Hepatocyte (in vitro differentiated cells): Measurements from ENCODE around the gene MAP4K3. TPM values are rescaled to one million over a fixed set of nuclear protein-coding genes. Genes with fewer than 3 reads are reported as not detected.

Experiments
- DNase-seq: peaks from one replicate; pipeline ENCODE4 v3.0.0-alpha.2; 2016; ENCODE audit warnings: low spot score
- H2AFZ ChIP-seq: fragments of 200-600 bp; sonication (generic); 2 replicates; pipeline ENCODE4 v1.6.0; 2016; ENCODE audit warnings: antibody characterized with exemption, mild to moderate bottlenecking
- H3K27ac ChIP-seq: fragments of 200-600 bp; sonication (generic); 2 replicates; pipeline ENCODE4 v1.5.1; 2016; ENCODE audit warnings: mild to moderate bottlenecking
- H3K27me3 ChIP-seq: fragments of 200-600 bp; sonication (generic); 2 replicates; pipeline ENCODE4 v1.6.1; 2016
- H3K36me3 ChIP-seq: fragments of 200-600 bp; sonication (generic); replicated peaks from 2 replicates; pipeline ENCODE4 v1.5.1; 2016; ENCODE audit warnings: low read depth; ENCODE audit not compliant: insufficient read depth
- H3K4me1 ChIP-seq: fragments of 200-600 bp; sonication (generic); 2 replicates; pipeline ENCODE4 v1.5.1; 2016; ENCODE audit warnings: mild to moderate bottlenecking, moderate library complexity; ENCODE audit not compliant: insufficient read depth
- H3K4me2 ChIP-seq: fragments of 200-600 bp; sonication (generic); 2 replicates; pipeline ENCODE4 v1.6.0; 2016
- H3K4me3 ChIP-seq: fragments of 200-600 bp; sonication (generic); 2 replicates; pipeline ENCODE4 v1.5.1; 2016; ENCODE audit warnings: mild to moderate bottlenecking
- H3K79me2 ChIP-seq: fragments of 200-600 bp; sonication (generic); 2 replicates; pipeline ENCODE4 v1.6.0; 2017; ENCODE audit warnings: mild to moderate bottlenecking
- H3K9me2 ChIP-seq: fragments of 200-600 bp; sonication (generic); replicated peaks from 2 replicates; pipeline ENCODE4 v1.6.0; 2017; ENCODE audit warnings: mild to moderate bottlenecking; ENCODE audit not compliant: insufficient read depth
- H3K9me3 ChIP-seq: fragments of 200-600 bp; sonication (generic); 2 replicates; pipeline ENCODE4 v1.5.1; 2016; ENCODE audit warnings: low read depth, mild to moderate bottlenecking
- H4K20me1 ChIP-seq: fragments of 200-600 bp; sonication (generic); 2 replicates; pipeline ENCODE4 v1.6.0; 2016; ENCODE audit warnings: mild to moderate bottlenecking; ENCODE audit not compliant: insufficient read depth, poor library complexity, severe bottlenecking
- EZH2 ChIP-seq: fragments of 200-600 bp; sonication (generic); IDR thresholded peaks from 2 replicates; pipeline ENCODE4 v1.6.1; 2016; ENCODE audit warnings: antibody characterized with exemption, mild to moderate bottlenecking, borderline replicate concordance
- EZH2phosphoT487 ChIP-seq: fragments of 200-600 bp; sonication (generic); IDR thresholded peaks from one replicate; pipeline ENCODE4 v1.6.1; 2018; ENCODE audit warnings: antibody characterized with exemption, mild to moderate bottlenecking, low read depth, moderate library complexity; ENCODE audit not compliant: unreplicated experiment, severe bottlenecking
- WGBS: methylation state at CpG from one replicate; pipeline ENCODE4 v1.1.6; 2016; ENCODE audit warnings: low lambda C conversion rate; ENCODE audit errors: missing lambda C conversion rate; 5-methylcytosine and 5-hydroxymethylcytosine counted together
- polyA plus RNA-seq: library from polyadenylated mRNA; unstranded; fragments of >200 nt; fragmentation: Nextera tagmentation; extraction: Ambion mirVana; gene quantifications from 2 replicates; pipeline ENCODE4 v1.2.1, GENCODE V29; 2016
- total RNA-seq: library from RNA; depleted of rRNA; stranded (reverse); fragments of >200 nt; gene quantifications from 2 replicates; pipeline ENCODE4 v1.2.3, GENCODE V29; 2014
- TF ChIP-seq, protein P1 (sequence below): fragments of 200-600 bp; sonication (generic); IDR thresholded peaks from 2 replicates; pipeline ENCODE4 v1.5.1; 2016; ENCODE audit warnings: antibody characterized with exemption, mild to moderate bottlenecking; ENCODE audit not compliant: poor library complexity

The MAP4K3 gene
- total and polyA plus RNA-seq, 2 experiments from 2014 or later, result 24.5 to 65.1 TPM

DNA sequence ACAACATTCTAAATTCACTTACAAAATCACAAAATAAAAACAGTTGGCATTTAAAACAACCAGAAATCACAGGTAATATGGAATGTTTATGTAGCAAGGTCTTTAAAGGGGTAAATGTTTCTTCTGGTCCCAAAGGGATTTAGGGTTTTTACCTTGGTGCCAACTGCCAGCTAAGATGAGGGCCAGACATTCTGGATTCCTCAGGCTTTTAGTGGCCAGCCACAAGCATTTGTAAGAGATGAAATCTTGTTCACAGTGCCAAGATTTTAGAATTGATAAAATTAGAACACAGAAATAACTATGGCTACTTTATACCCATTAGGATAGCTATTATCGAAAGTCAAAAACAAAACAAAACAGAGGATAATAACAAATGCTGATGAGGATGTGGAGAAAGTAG lies 132.9 kb downstream of the MAP4K3 start:
- Histone ChIP-seq H3K27ac (no peak overlapping the region), H3K79me2 (no peaks in the 10 kb centered on the region), H3K36me3 (no peaks in the 10 kb centered on the region)

DNA sequence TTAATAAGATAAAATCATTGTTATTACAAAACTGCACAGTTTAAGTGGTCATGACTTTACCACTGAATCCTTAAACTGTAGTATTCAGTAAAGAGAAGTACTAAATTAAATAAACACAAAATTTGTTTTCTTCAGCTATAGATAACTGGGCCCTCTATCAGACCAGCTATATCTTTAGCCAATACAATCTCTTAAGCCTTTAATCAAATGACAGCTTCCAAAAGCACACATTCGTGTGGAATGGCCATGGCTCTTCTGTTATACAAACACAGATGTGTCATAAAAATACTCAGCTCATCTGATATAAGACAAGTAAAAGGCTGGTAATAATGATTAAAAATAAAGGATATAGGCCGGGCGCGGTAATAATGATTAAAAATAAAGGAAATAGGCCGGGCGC lies 135.7 kb downstream of the MAP4K3 start:
- 70% methylated on average over 6 of the region's 6 CpGs for WGBS
- Histone ChIP-seq H3K36me3 (no peaks in the 10 kb centered on the region), H3K4me3 (no peak overlapping the region), H4K20me1 (no peaks in the 10 kb centered on the region), H3K27ac (no peak overlapping the region), H3K79me2 (no peaks in the 10 kb centered on the region), H3K4me2 (no peak overlapping the region), H3K9me2 (no peaks in the 10 kb centered on the region), H3K27me3 (no peaks in the 10 kb centered on the region), H3K9me3 (no peaks in the 10 kb centered on the region), H2AFZ (no peak overlapping the region), H3K4me1 (no peaks in the 10 kb centered on the region)
- no peak for DNase-seq
- TF ChIP-seq, protein P1, sequence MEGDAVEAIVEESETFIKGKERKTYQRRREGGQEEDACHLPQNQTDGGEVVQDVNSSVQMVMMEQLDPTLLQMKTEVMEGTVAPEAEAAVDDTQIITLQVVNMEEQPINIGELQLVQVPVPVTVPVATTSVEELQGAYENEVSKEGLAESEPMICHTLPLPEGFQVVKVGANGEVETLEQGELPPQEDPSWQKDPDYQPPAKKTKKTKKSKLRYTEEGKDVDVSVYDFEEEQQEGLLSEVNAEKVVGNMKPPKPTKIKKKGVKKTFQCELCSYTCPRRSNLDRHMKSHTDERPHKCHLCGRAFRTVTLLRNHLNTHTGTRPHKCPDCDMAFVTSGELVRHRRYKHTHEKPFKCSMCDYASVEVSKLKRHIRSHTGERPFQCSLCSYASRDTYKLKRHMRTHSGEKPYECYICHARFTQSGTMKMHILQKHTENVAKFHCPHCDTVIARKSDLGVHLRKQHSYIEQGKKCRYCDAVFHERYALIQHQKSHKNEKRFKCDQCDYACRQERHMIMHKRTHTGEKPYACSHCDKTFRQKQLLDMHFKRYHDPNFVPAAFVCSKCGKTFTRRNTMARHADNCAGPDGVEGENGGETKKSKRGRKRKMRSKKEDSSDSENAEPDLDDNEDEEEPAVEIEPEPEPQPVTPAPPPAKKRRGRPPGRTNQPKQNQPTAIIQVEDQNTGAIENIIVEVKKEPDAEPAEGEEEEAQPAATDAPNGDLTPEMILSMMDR, result no peak
- TF ChIP-seq EZH2, result no peak
- TF ChIP-seq EZH2phosphoT487, result peak; percentile 92

More for the DNA sequence above, 132.9 kb downstream of the MAP4K3 start:
- no peak overlapping the region for H3K4me3 ChIP-seq
- H2AFZ ChIP-seq, result no peak overlapping the region
- no peaks in the 10 kb centered on the region for H3K9me2 ChIP-seq
- H3K4me2 ChIP-seq, result no peak overlapping the region
- 92% methylated on average over 1 of the region's 1 CpG for WGBS
- no peaks in the 10 kb centered on the region for H3K4me1 ChIP-seq
- no peaks in the 10 kb centered on the region for H3K27me3 ChIP-seq
- no peak for DNase-seq
- H4K20me1 ChIP-seq, result no peaks in the 10 kb centered on the region
- no peaks in the 10 kb centered on the region for H3K9me3 ChIP-seq
- TF ChIP-seq EZH2 (no peak), EZH2phosphoT487 (no peak)
- TF ChIP-seq, protein P1, result no peak

DNA sequence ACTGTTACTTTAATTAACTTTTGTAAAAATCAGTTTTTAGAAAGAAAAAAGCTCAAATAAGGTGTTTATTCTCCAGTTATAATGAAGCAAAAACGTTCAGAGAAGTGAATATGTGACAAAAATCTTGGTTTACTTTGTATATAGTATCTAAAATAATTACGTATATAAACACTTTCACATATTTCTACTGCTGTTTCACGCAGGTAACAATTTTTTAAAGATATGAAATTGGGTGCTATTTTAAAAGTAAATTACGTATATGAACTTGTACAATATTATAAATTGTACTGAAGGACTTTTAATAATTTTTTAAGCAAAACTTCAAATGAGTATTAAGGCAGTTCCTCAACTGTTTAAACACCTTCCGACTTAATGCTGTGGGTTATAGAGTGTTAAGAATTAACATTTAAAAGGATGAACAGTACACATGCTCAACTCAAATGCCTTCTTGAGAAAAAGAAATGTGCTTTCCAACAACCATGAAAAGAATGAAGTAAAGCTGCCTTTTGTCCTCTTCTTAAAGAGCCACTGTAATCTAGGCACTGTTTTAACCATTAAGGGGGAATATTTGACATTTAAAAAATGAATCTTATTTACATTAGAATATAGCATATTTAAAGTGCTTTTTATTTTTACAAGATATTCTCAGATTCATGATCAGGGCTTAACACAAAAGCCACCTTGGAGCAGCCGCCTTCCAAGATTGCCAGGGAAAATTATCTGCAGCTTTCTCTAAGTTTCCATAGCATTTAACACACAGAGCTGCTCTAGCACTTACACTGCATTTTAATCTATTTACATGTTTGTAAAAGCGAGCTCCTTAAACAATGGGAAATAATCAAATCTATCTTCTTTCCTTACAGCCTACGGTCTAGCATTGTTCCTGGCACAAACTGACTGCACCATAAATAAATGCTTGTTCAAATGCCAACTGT lies 136.8 kb downstream of the MAP4K3 start:
- no peaks in the 10 kb centered on the region for H4K20me1 ChIP-seq
- TF ChIP-seq, protein P1, result no peak
- TF ChIP-seq EZH2phosphoT487 (no peak), EZH2 (no peak)
- no peak overlapping the region for H3K4me2 ChIP-seq
- no peak for DNase-seq
- H3K9me2 ChIP-seq, result no peaks in the 10 kb centered on the region
- H3K4me3 ChIP-seq, result no peak overlapping the region
- no peak overlapping the region for H2AFZ ChIP-seq
- no peaks in the 10 kb centered on the region for H3K4me1 ChIP-seq
- WGBS, result 75% methylated on average over 8 of the region's 8 CpGs
- H3K36me3 ChIP-seq, result no peaks in the 10 kb centered on the region
- no peaks in the 10 kb centered on the region for H3K79me2 ChIP-seq
- H3K9me3 ChIP-seq, result no peaks in the 10 kb centered on the region
- no peaks in the 10 kb centered on the region for H3K27me3 ChIP-seq
- no peak overlapping the region for H3K27ac ChIP-seq
